Stimulated activated naive CD8-positive, alpha-beta T cell treated with anti-CD3 and anti-CD28 coated beads, Interleukin-15, Interleukin-2, amounts not matched to agents 100 U/mL and 50 U/mL, for 24 hours (primary cell): ENCODE data around the gene PERM1.
"Not testable (repeated sequence)": the region's sequence is repeated elsewhere in the genome, so short reads cannot be mapped to it uniquely, and the experiment has no call there.

Source experiments
- ATAC-seq: fragments of 150-1000 bp; cut with Tn5 transposase; one replicate; pipeline ENCODE4 v1.10.0; 2021
- DNase-seq: peaks from one replicate; pipeline ENCODE4 v3.0.0; 2021

The PERM1 gene

GRCh38 chr1:978835-979743 is 2.8 kb downstream of the PERM1 start:
- no peak for ATAC-seq
- no peak for DNase-seq

DNA sequence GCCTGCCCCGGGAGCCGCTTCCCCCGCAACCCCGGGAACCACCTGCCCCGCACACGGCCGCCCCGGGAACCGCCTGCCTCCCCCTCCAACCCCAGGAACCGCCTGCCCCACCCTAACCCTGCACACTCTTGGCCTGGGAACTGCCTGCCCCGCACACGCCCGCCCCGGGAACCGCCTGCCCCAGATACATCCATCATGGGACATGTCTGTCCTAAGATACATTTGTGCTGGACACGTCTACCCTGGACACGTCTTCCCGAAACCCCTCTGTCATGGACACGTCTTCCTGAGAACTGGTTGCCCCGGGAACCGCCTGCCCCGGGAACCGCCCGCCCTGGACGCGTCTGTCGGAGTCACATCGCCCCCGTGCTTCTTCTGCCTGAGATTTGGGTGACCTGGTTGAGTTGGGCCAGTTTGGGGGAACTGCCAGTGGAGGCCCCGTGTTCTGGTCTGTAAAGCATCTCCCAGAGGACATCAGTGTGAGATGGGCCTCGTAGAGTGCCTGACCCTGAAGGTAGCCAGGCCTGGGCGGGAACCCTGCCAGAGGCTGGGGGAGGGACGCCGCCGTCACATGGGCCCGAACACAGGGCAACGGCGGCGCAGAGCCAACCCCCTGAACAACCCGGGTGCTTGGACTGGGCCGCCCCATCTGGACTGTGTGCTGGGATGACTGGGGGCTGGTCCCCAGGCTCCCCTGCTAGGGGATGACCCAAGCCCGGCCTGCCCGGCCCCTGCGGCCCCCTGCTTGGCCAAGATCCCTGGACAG is 3.6 kb downstream of the PERM1 start:
- no peak for DNase-seq
- ATAC-seq: no peak

DNA sequence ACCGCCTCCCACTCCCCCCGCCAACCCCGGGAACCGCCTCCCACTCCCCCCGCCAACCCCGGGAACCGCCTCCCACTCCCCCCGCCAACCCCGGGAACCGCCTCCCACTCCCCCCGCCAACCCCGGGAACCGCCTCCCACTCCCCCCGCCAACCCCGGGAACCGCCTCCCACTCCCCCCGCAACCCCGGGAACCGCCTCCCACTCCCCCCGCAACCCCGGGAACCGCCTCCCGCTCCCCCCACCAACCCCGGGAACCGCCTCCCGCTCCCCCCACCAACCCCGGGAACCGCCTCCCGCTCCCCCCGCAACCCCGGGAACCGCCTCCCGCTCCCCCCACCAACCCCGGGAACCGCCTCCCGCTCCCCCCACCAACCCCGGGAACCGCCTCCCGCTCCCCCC is 5.1 kb downstream of the PERM1 start:
- not testable (repeated sequence) for ATAC-seq, DNase-seq

DNA sequence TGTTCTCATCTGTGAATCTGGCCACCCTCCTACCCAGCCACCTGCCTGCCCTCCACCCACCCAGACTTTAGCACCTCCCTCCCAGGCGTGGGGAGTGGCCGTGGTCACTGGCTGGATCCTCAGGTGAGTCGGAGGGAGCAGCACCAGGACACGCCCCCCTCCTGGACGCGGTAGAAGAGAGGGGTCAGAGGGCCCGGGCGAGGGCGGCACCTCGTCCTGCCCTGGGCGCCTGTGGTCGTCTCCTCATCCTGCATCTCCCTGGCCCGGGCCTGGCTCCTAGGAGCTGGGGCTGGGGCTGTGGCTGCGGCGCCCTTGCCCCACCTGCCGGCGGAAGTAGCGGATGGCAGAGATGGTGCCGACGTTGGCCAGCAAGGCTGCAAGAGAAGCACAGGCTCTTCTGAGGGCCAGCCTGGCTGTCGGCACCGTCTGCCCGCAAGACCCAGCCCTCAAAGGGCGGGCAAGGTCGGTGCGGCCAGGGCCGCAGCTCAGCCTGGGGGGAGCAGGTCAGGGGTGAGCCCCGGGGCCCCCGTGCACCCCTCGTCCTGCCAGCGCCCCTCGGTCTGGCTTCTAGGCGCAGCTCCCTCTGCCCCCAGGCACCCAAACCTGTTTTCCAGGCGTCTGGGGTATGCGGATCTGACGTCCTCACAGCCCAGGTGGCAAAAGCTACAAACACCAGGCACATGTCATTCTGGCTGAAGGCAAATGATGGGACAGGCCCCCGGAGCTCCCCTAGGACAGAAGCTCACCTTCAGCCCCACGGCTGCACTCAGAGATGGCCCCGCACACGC is 5.8 kb downstream of the PERM1 start:
- ATAC-seq: peak; percentile 56
- DNase-seq: peak; percentile 60

DNA sequence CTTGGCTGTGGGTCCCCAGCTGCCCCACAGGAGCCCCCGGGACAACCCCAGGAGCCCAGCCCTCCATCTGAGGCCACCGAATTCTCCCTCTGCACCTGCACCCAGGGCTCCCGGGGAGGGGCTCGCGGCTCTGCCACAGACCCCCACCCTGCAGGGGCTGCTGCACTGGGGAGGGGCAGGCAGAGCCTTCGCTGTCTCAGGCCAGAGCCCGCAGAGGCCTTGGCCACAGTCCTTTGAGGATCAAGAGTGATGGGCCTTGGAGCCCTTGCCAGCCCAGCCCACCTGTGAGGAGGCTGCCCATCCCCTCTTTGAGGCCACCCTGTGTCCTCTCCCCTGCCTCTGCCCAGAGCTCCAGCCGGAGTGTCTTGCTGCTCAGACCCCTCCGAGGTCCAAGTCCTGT is 6.5 kb downstream of the PERM1 start:
- DNase-seq (no peak), ATAC-seq (no peak)

DNA sequence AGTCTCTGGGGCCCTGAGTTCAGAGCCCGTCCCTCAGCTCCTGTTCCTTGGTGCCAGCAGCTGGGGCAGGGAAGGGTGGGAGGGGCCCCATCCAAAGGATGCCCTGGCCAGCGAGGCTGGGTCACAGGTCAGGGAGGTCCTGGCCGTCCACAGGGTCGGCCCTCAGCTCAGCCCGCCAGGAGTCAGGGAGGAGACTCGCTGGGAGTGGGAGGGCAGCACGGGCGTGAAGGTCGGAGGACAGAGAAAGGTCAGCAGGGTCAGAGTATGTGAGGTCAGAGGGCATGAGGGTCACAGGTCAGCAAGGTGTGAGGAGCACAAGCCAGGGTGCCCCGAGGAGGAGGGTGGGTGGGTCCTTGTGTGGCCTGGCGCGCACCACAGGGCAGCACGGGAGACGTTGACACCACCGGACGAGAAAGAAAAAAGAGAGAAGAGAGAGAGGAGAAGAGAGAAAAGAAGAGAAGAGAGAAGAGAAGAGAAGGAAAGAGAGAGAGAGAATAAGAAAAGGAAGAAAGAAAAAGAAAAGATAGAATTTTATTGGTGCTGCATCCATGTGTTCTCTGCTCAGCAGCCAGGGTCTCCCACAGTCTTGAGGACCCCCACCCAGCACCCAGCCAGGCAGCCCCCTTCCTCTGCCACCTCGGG is 7.1 kb downstream of the PERM1 start:
- ATAC-seq (no peak), DNase-seq (no peak)

DNA sequence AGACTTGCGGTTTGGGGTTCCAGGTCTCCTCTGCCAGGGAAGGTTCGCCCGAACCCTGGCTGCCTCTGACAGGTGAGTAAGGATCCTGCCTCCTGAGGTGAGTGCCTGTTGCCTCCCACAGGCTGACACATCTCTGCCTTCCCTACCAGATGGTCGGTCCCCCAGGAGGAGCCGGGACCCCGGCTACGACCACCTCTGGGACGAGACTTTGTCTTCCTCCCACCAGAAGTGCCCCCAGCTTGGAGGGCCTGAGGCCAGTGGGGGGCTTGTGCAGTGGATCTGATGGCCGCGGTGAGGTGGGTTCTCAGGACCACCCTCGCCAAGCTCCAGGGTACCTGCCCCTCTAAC is 7.6 kb downstream of the PERM1 start:
- ATAC-seq (no peak), DNase-seq (no peak)

DNA sequence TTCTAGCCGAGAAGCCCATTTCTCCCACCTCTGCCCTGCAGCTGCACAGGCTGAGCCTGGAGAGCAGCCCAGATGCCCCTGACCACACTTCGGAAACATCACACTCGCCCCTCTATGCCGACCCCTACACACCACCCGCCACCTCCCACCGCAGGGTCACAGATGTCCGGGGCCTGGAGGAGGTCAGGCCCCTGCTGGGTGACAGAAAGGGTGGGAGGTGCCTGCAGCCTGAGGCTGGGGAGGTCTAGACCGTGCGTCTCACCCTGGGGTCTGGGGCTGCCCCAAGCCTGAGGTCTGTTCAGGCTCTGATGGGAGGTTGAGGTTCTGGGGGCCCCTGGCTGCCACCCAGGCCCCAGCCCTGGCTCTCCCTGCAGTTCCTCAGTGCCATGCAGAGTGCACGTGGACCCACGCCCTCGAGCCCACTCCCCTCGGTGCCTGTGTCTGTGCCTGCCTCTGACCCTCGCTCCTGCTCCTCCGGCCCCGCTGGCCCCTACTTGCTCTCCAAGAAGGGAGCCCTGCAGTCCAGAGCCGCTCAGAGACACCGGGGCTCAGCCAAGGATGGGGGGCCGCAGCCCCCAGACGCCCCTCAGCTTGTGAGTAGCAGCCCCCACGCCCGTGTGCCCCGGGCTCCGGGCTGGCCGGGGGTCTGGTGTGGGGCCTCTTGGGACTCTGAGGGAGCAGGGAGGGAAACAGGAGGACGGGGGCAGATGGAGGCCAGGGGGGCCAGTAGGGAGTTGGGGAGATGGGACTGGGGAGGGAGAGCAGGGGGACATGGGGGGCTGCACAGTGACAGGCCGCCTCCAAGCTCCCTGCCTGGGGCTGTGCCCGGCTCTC is 8.2 kb downstream of the PERM1 start:
- no peak for ATAC-seq
- no peak for DNase-seq

GRCh38 chr1:972726-973458 is 9.0 kb downstream of the PERM1 start:
- DNase-seq (no peak), ATAC-seq (no peak)

- no peak for ATAC-seq
- no peak for DNase-seq
These were observed 10.0 kb downstream of the PERM1 start for GRCh38 chr1:971751-972506.

GRCh38 chr1:970973-971730 is 10.7 kb downstream of the PERM1 start:
- no peak for DNase-seq
- ATAC-seq: no peak

DNA sequence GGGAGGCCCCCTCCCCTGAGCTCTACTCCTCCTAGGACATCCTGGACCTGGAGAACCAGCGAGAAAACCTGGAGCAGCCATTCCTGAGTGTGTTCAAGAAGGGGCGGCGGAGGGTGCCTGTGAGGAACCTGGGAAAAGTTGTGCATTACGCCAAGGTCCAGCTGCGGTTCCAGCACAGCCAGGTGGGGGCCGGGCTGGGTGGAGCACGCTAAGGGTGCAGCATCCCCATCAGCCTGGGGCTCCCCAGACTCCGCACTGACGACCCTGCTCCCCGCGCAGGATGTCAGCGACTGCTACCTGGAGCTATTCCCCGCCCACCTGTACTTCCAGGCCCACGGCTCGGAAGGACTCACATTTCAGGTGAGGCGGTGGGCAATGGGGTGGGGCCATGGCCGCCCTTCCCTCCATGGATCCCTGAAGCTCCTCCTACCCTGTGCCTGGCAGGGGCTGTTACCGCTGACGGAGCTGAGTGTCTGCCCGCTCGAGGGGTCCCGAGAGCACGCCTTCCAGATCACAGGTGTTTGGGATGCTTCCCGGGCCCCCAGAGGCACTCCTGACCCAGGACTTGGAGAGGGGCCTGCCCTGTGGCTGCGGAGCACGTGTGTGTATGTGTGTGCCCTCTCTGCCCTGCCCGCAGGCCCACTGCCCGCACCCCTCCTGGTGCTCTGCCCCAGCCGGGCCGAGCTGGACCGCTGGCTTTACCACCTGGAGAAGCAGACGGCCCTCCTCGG is 11.5 kb downstream of the PERM1 start:
- no peak for ATAC-seq
- no peak for DNase-seq

GRCh38 chr1:969260-969855 is 12.5 kb downstream of the PERM1 start:
- no peak for ATAC-seq
- no peak for DNase-seq

DNA sequence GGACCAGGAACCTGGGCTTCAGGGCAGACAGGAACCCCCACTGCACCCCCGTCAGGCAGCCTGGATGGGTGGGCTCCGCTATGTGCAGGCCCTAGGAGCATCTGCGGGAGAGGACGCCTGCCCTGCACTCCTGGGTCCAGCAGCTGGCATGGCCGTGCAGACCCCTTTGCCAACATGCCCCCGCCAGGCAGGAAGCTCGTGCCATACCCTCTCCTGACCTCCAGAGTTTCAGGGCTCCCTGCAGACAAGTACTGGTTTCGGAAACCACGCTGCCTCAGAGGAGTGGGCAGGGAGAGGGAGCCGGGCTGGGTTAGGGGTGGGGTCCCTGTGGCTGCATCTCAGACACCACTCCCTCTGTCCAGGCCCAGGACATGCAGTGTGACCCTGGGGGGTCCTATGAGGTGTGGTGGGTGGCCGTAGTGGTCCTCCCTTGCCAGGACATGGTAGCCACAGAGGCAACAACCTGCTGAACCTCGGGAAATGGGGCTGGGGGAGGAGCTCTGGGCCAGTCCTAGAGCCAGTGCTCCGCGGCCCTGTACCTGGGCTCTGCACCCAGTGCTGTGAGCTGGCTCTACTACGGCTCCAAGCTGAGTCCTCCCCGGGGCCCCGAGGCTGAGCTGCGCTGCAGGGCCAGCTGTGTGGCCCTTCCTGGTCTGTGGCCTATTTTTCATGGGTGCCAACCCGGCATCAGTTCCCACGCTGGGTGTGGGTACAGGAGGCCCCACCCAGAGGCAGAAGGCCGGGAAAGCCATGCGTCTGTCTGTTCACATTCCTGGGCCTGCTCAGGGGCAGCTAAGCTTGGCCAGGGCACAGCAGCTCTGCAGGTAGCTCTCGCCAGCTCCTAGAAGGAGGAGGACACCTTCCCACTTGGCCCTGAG is 14.2 kb downstream of the PERM1 start:
- DNase-seq: no peak
- no peak for ATAC-seq

DNA sequence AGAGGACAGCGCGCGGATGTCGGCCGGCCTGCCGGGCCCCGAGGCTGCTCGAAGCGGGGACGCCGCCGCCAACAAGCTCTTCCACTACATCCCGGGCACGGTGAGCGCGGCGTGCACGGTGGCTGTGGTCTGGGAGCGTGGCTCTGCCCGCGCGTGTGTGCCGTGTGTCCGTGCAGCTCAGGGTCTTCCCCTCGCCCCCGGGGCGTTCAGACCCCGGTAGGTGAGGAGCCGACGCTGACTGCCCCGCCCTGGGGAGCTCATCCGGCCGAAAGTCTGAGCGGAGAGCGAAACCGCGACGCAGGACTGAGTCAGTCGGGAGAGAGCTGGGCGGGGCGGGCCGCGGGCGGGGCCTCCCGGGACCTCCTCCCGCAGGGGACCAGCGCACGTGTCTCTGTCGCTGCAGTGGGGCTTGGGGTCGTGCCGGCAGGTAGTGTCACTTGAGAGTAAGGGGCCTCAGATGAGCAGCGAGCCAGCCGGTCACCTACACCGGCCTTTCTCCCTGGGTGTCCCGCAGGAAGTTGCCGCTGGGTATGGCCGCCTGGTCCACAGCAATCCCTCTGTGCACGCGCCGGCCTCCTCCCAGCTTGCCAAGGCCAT is 15.1 kb downstream of the PERM1 start:
- peak; percentile 91 for DNase-seq
- ATAC-seq: peak; percentile 83

DNA sequence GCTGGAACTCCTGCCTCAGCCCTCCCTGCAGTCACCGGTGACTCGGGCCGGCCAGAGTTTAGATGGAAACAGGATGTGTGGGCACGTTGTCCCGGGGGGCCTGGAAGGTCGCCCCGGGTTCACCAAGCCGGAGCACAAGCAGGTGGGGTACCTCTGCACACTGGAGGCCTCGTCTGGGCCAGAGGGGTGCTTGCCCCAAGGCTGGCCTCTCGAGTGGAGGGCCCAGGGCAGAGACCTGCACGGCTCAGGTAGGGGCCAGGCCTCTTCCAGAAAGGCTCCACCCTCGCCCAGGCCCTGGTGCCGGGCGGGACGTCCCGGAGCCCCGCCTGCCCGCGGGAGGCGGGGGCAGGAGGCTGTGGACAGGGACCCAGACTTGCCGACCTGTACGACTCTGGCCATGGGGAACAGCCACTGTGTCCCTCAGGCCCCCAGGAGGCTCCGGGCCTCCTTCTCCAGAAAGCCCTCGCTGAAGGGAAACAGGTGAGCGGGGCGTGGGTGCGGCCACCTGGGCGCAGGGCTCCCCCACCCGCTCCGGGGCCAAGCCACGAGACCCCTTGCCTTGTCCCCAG is 15.7 kb downstream of the PERM1 start, which contains the start of gene PLEKHN1:
PLEKHN1 (plus strand) TSS at position 348 of the 569 bp plus-strand sequence; CDS start at position 398, 50 bp downstream.
- DNase-seq: peak; percentile 58
- peak; percentile 62 for ATAC-seq
